Dermis lymphatic vessel endothelial cell (primary cell): ENCODE results near the gene SUSD4. TPM values are rescaled to one million over a fixed set of nuclear protein-coding genes. Genes with fewer than 3 reads are reported as not detected.

Experiments used
- total RNA-seq: library from RNA; depleted of rRNA; stranded (reverse); fragments of >200 nt; gene quantifications from 2 replicates; pipeline ENCODE4 v1.2.1, GENCODE V29; 2014

The SUSD4 gene
- total RNA-seq = 0.09 and 0.11 TPM in 2 replicates

DNA sequence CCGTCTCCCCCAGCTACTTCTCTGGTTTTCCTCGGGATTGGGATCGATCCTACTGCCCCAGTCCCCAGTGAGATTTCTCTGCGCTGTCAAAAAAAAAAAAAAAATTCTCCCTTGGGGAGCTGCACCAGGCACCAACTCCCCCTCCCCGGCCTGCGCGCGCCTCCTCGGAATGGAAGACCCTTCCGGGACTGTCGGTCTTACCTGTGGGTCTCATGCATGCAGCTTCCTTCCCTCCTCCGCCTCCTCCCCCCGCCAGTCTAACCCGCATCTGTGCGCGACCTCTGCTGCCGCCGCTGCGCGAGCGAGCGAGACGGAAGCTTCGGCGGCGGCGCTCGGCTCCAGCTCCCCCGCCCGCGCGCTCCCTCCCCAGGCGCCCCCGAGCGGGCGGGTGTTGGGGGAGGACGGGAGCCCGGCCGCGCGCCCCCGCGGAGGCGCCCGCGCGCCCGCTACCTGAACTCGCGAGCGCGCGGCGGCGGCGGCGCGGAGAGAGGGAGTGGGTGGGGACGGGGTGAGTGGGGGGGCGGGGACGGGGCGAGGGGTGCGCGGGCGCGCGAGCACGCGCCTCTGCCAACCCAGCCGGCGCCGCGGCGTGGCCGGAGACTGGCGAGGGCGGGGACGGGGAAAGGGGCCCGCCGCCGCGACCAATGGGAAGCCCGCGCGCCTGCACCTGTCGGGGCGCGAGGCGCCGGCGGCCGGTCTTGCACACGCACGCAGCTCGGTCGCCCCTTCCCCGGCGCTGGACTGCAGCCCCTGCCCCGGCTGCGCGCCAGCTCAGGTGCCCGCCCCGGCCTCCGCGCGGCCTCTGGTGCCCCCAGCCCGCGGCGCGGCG is at the start of gene SUSD4:
Gene SUSD4 (minus strand): TSS at position 321 of the 829 bp plus-strand sequence. CDS start 751 bp downstream, outside the sequence.

DNA sequence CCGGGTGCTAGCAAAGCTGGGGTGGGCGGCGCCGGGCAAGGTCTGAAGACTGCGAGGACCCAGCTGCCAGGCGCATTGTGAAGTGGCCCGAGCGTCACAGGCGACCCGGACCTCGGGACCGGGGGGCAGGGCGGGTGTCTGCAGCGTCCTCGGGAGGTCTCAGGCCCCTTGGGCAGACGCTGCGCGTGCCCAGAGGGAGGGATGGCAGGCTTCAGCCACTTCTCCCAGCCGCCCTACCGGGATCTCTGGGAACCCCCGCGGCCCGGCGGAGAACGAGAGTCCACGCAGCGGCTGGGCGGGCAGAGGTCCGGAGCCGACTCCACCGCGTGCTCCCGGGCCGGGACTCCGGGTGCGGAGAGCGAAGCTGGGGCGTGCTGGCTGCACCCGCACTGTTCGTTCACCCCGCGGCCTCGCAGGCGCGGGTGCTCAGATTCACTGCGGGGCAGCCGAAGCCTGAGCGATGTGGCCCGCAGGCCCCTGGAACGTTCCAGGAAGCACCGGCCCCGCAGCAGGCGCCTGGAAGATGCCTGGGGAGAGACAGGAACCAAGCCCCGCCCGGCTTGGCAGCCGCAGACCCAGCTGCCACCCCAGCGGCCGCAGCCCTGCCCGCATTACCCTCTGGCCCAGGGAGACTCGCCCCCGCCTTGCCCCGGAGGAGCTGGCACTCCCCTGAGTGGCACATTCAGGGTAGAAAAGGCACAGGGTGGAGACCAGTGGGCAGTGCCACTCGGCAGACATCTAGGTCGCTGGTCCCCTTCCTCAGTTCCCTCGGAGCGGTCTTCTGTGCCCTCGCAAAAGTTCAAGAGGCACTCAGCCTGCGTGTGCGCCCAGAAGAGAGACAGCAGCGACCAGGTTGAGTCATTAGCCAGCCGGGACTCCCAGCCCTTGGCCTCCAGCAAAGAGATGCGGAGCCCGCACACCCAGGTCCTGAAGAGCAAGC is 29.6 kb upstream of the SUSD4 start, which contains the start of gene CCDC185:
Gene CCDC185 (plus strand): TSS at position 141 of the 940 bp plus-strand sequence. CDS start 61 bp downstream, at position 202.

Other genes with a start within 250 kb of the SUSD4 start
- gene TLR5, start 220.9 kb downstream of the SUSD4 start, total RNA-seq = 0.33 and 0.43 TPM in 2 replicates
- gene CCDC185, start 29.2 kb upstream of the SUSD4 start, total RNA-seq = not detected in 2 replicates